ENCODE results near the gene PHACTR1.

The PHACTR1 gene

DNA sequence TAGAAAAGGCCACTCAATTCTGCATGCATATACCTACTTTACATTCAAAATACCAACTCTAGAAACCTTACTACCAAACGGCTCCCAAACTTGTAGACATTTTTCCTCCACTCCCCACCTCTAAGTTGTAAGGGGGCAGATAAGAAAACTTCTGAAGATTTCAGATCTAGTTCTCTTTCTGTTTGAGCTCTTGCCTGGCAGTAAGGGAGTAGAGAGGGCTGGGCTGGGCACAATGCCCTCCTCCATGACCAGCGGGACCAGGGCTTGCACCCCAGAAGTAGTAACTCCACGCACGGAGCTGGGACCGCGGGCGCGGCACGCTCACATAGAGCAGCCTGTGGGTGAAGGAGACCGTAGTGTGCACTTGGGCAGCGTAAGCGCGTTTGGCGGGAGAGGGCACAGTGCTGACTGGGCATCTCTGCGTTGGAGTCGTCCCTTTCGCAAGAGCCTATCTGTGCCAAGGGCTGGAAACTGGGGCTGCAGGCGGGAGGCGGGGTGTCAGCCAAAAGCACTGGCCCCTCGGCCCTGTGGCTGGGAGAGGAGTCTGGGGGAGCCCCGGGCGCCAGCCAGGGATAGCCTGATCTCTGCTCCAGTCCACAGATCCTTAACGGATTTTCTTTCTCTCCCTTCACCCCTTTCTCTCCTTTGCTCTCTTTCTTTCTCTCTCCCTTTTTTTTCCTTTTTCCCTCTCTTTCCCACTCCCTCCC, 32.4 kb downstream of the PHACTR1 start:
- TF ChIP-seq CTCF (IDR thresholded peaks at IDR 0.05; ENCODE audit: low read depth, low read length), result no peak
- DNase-seq (ENCODE audit: extremely low read depth, low read depth), result no peak

- DNase-seq (ENCODE audit: extremely low read depth, low read depth), result no peak
- no peak for TF ChIP-seq CTCF (IDR thresholded peaks at IDR 0.05; ENCODE audit: low read depth, low read length)
Observed at GRCh38 chr6:12749531-12750379, 33.2 kb downstream of the PHACTR1 start.

DNA sequence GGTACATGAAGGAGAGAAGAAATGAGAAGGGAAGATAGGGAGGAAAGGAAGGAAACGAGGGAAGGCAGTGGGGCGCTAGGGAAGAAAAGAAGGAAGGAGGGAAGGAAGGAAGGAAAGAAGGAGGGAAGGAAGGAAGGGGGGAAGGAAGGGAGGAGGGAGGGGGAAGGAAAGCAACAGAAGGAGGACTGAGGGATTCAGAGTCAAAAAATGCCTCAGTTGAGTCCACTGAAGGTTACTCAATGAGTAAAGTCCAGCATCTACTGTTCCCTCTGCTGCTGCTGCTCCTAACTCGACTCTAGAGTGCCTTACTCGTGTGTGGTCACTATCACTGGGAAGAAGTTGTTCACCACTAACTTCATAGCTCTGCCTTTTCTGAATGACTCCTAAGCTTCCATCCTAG, 33.8 kb downstream of the PHACTR1 start:
- no peak for DNase-seq (ENCODE audit: extremely low read depth, low read depth)
- TF ChIP-seq CTCF (IDR thresholded peaks at IDR 0.05; ENCODE audit: low read depth, low read length), result no peak

DNA sequence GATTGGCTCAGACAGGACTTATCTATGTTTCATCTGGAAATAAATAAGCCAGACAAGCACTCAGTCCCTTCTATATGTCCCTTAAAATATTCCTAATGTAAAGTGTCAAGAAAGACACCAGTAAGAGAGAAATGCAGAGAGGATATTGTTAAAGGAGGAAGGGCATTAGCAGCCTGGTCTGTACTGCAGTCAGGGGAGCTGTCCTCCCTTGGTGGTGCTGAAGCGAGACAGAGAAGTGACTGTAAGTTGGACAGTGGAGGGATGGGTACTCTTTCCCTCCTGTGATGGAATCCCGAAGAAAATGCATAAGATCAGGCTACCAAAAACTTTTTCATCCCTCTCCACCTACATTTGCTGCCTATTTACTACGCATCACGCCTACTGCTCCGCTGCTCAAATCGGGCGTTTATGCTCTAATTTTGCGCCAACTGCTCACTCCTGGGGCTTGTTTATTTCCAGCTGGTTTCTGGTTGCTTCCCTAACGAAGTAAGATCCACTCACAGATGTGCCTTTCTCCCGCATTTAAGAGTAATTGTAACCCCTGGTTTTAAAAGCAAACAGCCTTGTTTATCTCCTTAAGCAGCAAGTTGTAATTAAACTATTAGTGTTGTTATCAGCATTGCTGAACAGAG, 35.2 kb downstream of the PHACTR1 start:
- peak; percentile 15 for DNase-seq (ENCODE audit: extremely low read depth, low read depth)
- no peak for TF ChIP-seq CTCF (IDR thresholded peaks at IDR 0.05; ENCODE audit: low read depth, low read length)

DNA sequence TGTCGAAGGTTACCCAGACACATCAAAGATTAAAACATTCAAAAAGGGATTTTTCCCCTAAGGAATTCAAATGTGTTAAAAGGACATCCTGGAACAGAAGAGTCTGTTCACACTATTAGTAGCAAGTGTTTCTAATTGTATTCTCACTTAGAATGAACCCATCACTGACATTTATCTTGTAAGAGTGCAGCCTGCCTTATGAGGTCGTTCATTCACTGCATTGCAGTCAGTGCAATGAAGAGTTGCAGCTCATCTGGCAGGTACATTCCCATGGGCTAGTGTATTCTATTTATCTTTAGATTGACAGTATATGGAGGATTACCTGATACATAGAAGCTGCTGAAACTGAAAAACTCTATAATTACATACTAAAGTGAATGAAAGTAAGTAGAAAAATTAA, 36.5 kb downstream of the PHACTR1 start:
- TF ChIP-seq CTCF (IDR thresholded peaks at IDR 0.05; ENCODE audit: low read depth, low read length), result no peak
- DNase-seq (ENCODE audit: extremely low read depth, low read depth), result no peak

- TF ChIP-seq CTCF (IDR thresholded peaks at IDR 0.05; ENCODE audit: low read depth, low read length), result no peak
- DNase-seq (ENCODE audit: extremely low read depth, low read depth), result no peak
Observed at GRCh38 chr6:12760226-12760625, 43.7 kb downstream of the PHACTR1 start.

DNA sequence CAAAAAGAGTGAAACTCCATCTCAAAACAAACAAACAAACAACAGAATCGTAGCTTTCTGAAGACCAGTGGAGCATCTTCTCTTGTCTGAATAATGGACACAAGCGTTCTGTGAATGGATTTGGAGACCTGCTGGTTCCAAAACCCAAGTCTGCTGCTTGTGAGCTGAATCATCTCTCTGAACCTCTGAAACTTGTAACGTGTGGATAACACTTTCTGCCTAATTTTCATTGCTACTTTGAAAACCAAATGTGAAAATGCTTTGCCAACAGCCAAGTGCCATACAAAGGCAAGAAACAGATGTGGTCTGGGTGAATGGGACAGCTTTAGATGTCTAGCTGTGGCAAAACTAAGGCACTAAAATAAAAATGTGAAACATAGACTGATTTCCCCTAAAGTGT, 44.3 kb downstream of the PHACTR1 start:
- no peak for DNase-seq (ENCODE audit: extremely low read depth, low read depth)
- TF ChIP-seq CTCF (IDR thresholded peaks at IDR 0.05; ENCODE audit: low read depth, low read length), result no peak
